GDM1 (cell line): ENCODE data around the gene PNMA6E.
"Not testable (repeated sequence)": the region's sequence is repeated elsewhere in the genome, so short reads cannot be mapped to it uniquely, and the experiment has no call there.

Experiments
- DNase-seq: peaks from one replicate; lab custom pipeline; 2025; lab: John Stamatoyannopoulos, UW

The PNMA6E gene

DNA sequence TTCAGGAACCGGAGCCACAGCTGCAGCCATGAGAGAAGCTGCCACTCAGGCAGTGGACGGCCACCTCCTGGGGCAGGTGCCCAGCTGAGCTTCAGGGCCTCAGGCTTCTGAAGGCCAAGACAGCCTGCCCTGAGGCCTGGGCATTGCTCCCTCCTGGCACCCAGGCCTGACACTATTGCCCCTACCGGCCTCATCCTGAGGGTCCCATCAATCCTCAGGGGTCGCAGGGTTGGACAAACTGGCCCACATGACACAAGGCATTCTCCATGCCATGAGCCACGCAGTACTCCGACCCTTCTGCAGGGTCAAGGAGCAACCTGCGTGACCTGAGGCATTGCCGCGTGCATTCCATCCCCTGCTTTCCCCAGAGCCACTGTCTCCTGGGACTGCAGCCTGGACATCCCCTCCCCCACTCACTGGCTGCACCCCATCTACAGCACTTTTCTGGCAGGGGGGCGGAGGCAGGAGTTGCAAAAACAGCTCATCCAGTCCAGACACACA, 7.1 kb upstream of the PNMA6E start:
- DNase-seq, result no peak

DNA sequence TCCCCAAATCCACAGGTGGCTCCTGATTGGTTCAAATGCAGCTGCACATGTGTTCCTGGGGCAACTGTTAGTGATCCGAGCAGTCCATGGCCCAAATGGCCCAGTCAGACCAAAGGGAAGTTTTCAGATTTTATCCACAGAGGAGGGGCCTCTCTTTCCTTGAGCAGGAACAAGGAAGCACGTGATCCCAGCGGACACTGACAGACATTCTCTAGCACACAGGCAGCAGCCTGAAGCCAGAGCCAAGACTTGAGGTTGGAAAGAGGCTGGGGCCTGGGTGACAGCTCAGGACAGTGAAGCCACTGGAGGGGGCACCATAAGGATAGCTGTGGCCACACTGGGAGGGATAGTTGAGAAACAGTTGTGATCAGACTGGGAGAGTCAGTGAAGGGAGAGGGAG, 6.6 kb upstream of the PNMA6E start:
- DNase-seq, result no peak

DNA sequence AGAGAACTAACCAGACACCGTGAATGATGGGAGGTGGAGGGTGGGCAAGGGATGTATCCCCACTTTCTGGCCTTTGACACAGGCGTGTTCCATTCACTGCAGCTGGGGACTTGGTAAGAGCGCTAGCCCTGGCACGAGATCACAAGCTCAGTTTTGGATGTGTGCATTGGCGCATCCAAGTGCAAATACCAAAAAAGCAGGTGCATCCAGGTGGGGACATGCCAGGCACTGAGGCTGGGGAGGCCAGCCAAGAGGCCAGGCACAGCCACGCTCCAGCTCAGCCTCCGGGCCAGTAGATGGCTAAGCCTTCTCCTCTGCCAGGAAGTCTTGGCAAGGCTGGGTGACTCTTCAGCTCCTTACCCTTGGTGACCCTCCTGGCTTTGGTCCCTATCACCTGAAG, 5.8 kb upstream of the PNMA6E start:
- DNase-seq, result no peak

DNA sequence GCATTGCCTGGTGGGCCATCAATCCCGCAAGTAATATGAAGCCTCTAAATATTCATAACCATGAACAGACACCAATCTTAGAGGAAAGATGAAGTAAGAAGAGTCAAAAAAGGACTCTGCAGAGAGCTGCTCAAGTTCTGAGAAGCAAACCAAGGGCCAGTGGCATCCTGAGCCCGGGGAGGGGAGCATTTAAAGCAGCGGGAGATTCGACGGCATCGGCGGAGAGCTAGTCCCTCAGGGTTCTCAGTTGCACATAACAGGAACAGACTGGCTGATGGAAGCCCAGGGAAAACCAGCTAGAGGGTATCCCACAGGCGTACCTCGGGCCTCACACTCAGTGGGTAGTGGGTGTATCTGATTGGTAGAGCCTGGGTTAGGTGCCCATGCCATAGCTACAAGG, 4.9 kb upstream of the PNMA6E start:
- DNase-seq, result no peak

DNA sequence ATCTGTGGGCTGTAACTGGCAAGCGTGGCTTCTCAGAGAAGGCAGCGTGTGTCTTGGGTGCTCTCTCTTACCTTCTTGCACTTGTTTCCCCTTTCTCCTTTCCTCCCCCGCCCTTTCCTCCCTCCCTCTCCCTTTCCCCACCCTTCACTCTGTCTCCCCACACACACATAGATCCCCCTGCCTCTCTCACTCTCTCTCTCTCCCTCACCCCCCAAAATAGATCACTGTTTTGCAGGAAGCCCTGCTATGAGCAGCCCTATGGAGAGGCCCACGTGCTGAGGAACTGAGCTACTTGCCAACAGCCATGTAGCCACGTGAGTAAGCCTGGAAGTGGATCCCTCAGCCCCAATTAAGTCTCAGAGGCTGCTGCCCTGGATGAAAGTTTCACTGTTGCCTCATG, 4.3 kb upstream of the PNMA6E start:
- DNase-seq, result no peak

DNA sequence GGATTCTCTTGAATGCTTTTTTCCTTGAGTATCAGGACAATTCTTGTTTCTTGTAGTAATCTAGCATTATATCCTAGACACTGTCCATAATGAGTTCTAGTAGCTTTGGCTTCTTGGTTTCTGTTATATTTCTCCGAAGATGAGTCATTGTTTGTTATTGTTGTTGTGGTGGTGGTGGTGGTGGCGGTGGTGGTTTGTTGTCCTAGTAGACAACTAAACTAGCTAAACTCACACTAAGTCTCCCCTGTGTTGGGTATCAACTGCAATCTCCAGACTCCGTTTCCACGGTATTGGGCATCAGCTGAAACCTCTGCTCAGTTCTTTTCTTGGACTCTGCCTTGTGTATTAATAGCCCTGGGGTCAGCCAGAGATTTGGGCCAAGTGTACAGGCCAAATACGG, 3.2 kb upstream of the PNMA6E start:
- DNase-seq, result not testable (repeated sequence)

DNA sequence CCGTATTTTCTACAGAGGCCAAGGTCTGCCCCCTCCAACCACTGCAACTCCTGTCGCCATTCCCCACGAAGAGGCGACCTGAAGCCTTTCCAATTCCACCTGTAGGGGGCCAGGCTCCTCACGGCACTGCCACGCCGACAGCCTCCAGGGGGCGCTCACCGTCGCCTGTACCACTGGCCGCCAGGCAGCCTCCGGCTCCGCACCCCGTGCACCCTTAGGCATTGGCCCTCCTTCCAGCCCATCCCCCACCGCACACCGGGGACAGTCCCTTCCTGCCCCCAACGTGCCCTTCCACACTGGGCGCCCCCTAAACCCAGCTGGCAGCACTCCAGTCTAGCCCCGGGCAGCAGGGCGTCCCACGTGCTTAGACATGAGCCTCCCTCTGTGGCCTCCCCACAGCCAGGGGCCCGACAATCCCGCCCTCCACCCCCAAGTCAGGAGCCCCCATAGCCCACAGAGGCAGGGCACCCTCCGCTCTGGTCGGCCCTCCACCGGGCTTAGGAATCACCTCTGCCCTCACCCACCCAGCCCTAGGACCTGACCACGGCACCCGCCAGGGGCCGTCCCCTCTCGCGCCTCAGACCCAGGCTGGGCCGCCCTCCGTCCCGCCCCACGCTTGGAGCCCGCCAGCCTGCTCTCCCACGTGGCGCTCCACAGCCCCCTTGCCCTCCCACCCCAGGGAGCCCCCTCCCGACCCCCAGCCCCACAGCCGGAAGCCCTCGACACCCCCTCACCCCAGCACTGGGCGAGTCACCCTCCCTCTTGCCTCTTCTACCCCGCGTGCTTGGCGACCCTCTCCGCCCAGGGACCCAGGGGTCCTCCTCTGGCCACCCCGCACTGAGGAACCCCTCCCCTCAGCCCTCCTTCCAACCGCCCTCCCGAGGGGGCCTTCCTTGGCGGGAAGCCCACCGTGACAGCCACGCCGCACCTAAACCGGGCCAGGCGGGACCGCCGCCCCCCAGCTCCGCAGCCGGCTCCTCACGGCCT, 711 bp downstream of the PNMA6E start:
- no peak for DNase-seq

DNA sequence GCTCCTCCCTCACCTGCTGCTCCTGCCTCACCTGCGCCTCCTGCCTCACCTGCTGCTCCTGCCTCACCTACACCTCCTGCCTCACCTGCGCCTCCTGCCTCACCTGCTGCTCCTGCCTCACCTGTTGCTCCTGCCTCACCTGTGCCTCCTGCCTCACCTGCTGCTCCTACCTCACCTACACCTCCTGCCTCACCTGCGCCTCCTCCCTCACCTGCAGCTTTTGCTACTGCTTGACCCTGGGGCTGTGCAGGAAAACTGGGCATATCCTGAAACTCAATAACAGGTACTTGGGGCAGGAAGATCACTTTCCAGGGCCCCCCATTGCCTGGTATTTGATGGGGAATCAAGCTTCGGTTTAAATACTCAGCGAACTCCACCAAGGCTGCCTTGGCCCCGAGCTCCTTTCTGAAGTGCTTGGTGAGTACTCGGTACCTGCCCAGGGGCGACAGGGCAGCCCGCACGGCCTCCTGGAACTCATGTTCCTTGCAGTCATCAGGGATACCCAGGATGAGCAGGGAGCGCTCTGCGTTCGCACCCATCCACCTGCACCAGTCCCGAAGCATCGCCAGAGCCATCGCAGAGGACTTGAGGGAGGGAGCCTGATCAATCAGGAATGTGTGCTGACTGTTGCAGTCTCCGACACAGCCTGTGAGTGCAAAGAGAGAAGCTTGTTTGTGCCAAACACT, 2.7 kb downstream of the PNMA6E start:
- DNase-seq, result no peak

DNA sequence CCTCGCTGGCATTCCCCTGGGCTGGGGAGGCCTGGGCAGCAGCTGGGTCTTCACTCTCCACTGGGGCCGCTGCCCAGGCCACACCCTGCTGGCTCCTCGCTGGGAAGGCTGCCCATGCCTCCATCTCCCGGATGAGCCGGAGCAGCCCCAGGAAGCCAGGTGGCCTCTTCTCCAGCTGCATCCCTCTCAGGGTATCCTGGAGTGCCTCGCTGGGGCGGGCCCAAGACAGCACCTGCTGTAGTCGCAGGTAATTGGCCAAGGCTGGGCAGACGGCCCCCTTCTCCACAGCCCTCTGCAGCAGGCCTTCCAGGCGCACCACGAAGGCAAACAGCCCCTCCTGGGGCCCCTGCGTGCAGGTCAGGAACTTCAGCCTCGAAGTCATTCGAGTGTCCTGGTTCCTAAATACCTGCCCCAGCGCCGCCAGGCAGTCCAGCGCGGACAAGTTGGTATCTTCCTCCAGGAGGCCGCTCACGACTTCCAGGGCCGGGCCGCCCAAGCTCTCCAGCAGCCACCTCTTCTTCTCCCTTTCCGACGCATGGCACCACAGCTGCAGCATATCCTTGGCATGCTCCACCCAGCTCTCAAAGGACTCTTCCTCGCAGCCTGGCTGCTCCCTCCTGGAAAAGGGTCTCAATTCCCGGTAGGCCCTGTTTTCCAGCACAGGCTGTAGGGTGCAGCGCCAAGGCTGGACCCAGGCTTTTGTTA, 3.7 kb downstream of the PNMA6E start:
- DNase-seq, result no peak

DNA sequence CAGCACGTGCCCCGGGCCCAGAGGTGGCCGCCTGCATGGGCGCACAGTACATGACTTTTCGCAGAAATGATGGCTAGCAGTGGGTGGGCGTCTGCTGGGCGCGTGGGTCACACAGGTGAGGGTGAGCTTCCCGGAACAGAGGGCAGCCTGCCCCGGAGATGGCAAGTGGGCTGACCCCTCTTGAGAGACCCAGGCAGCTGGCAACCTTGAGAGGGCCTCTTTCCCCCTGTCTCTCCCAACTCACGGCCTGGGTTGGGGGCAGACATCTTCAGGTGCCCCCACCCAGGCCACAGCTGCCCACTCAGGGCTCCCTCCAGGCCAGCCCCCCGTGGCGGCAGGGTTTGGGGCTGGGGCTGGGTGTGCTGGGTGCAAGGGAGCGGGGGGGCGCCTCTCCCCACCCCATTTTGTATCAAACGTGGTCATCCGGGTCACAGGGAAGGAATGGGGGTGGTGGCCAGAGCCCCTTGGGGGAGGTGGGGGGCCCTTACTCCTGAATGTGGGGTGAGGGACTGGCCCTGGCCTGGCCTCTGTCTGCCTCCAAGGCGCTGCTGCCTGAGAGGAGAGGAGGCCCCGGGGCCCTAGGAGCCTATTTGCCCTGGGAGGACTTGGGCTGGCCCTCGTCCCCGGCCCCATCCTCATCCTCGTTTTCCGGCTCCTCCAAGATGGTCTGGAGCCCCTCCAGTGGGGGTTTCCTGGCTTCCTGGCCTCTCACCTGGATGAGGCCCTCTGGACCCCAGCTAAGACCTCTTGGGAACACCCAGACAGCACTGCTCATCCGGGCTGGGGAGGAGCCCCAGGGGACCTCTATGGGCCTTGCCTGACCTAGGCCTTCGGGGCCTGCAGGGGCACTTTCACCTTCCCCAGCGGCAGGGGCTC, 4.6 kb downstream of the PNMA6E start:
- no peak for DNase-seq

DNA sequence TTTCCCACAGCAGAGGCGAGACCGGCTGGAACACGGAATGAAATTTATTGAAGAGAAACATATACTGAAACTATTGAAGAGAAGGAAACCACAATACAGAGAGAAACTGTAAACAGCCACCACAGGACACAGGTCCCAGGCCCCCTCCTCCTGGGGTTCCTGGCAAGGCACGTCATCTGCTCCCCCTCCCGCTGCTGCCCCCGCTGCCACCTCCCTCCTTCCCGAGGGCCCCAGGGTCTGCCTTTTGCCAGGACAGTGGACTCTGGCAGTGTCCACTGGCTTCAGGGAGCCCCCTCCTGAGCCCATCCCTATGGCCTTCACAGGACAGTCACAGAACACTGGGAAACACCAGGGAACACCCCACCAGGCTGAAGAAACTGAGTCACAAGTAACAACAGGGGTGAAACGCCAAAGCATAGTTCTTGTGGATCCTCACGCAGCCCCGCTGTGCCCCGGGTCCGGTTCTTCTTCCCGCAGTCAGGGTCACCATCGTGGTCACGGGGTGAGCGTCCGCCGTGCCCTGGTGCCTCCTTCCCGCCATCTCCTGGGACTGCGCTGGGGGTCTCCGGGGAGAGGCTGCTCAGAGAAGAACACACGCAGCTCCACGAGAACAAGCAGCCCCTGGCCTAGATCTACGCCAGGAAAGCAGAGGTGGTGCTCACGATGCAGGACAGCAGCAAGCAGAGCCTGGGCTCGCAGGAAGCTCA, 5.4 kb downstream of the PNMA6E start:
- DNase-seq, result no peak

DNA sequence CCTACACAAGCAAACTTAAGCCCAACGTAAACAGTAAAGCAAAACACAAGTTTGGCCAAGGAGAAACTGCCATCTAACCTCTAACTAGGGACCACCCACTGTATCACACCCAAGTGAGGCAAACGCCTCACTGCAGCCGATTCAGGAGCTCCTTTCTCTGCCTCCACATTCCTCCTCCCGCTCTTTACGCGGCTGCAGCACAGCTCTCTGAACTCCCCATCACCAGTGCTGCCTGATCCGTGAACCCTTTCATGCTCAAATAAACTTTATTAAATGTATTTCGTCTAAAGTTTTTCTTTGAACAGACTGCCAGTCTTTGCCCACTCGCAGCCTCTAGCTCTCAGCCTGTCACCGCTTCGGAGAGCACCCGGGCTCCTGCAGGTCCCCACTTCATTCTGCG, 6.5 kb downstream of the PNMA6E start:
- no peak for DNase-seq

DNA sequence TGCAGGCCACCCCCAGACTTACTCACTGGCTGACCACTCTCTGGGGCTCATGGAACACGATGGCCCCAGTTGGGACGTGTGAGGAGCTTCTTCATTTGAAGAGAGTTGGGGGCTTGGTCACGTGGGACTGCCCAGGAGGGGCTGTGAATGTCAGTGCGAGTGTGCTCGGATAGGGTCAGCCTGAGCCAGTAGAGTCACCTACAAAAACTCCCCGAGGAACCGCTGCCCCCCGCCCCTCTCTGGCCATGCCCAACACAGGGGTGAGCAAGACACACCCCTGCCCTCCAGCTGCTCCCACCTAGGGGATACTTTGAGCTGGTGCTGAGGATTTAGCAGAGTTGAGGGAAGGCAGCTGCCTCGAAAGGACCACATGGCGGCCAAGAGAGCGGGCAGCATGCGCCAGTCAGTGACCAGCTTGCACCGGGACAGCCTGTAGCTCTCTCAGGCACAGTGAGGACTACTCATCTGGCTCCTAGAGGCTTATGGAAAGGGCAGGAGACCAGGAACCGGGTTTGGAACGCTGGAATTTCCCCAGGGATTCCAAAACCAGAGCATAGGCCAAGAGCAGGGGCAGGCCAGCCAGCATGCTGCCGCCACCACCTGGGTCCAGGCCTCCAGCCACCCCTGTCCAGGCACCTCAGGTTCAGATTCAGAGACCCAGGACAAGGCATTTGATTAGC, 8.4 kb downstream of the PNMA6E start:
- DNase-seq, result no peak

DNA sequence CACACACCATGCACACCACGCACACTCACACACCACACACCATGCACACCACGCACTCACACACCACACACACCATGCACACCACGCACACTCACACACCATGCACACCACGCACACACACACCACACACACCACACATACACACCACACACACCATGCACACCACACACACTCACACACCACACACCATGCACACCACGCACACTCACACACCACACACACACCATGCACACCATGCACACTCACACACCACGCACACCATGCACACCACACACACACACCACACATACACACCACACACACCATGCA, 11.7 kb downstream of the PNMA6E start:
- not testable (repeated sequence) for DNase-seq

DNA sequence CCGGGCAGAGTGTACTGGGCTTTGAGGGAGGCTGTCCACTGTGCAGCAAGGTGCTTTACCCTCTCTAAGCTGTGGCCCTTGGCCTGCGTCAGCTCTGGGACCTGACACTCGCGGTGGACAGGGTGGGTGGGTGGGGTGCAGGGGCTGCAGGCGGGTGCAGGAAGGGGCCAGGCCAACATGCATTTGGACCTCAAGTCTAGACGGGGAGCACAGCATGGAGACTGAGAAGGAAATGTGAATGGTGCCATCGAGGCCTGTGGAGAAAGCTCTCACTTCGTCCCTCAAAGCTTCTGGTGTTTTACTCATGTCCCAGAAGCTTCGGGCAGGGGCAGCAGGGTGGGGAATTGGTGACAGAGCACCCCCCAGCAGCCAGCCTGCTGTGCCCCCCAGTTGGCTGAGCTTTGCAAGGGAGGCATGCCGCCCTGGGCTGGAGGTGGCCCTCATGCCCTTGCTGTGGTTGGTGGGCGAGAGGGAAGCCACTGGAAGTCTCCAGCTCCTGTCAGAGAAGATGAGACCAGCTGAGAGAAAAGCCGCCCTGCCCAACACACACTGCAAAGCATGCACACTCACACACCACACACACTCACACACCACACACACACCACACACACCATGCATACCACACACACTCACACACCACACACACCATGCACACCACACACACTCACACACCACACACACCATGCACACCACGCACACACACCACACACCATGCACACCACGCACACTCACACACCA, 12.3 kb downstream of the PNMA6E start:
- no peak for DNase-seq

DNA sequence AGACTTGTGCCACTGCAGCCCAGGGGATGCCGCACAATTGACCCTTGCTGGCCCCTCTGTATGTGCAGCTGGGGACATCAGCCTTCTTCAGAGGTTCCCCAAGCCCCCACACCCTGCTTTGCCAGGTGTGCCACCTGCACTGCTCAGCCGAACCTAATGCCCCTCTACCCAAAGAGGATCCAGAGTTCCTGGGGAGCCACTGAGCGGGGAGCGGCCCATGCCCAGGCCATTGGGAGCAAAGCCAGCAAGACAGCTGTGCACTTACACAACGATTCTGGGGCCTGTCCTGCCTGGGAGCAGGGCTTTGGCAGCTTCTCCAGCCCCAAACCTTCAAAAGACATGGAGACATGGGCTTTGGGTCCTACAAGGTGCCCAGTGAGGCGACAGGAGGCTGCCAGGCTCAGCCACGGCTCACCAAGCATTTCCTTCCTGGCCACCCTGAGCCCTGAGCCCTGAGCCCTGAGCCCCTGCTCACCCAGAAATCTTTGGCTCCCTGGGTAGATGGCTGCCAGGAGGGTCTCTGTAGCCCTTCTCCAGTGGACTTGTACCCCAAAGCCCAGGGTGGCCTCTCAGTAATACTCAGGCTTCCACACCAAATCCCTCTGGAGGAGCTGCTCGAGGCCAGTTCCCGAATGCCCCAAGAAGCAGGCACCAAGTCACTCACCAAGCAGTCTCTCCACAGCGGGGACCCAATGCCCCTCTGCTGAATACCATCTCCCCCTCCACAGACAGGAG, 13.0 kb downstream of the PNMA6E start:
- no peak for DNase-seq

DNA sequence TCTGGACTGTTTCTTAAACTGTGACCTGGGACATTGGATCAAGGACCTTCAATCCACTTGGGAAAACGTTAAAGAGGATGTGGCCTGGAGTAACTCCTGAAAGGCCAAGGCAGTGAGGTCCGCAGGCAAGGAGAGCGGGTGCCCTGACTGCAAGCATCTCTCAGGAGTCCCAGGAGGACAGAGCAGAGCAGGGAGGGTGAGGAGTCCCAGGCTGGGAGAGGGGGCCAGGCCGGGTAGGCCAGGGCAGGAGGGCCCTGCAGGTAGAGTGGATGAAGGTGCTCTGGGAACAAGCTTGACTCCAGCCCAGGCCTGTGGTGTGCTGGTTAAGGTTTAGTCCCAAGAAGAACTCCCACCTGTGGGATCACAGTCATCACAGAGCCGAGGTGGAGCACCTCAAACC, 13.8 kb downstream of the PNMA6E start:
- DNase-seq, result no peak

DNA sequence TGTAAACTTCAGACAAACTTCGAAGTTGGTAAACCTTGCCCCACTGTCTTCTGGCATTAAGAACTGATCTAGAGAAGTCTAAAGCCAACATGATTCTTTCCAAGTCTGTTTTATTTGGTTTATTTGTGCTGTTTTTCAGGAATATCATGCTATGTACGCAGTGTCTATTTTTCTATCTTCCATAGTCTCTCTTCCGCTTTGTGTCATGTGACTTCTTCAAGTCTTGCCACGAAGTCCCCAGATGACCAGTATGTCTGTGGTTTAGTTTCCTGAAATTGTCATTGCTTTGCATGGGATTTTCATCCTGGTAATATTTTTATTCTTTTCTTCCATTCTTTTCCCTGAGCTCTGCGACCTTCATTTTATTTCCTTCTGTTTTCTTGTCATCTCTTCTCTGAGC, 15.1 kb downstream of the PNMA6E start:
- DNase-seq, result no peak

DNA sequence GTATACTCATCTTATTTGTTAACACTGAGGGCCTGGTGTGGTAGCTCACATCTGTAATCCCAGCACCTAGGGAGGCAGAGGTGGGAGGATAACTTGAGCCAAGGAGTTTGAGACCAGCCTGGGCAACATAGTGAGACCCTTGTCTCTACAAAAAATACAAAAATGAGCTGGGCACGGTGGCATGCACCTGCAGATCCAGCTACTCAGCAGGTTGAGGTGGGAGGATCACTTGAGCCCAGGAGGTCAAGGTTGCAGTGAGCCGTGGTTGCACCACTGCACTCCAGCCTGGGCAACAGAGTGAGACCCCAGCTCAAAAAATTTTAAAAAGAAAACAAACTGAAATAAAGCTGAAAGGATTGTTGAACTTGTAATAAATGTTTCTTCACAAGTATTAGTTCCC, 16.2 kb downstream of the PNMA6E start:
- not testable (repeated sequence) for DNase-seq
